Measurements from ENCODE around the gene LRSAM1.

LRSAM1 gene

DNA sequence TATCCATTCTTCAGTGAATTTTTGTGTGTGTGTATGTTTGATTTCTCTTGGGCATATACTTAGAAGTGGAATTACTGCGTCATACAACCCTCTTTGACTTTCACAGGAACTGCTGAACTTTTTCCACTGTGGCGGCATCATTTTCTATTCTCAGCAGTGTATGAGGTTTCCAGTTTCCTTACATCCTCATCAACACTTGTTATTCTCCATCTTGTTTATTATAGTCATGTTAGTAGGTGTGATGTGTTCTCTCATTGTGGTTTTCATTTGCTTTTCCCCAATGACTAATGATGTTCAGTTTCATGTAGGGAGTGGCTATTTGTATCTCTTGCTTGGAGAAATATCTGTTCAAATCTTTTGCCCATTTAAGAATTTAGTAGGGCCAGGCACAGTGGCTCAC is 24.6 kb upstream of the LRSAM1 start:
- DNase-seq (ENCODE audit: low read depth in 2 of 2), result peak in 1 of 2 donors; percentile 40

DNA sequence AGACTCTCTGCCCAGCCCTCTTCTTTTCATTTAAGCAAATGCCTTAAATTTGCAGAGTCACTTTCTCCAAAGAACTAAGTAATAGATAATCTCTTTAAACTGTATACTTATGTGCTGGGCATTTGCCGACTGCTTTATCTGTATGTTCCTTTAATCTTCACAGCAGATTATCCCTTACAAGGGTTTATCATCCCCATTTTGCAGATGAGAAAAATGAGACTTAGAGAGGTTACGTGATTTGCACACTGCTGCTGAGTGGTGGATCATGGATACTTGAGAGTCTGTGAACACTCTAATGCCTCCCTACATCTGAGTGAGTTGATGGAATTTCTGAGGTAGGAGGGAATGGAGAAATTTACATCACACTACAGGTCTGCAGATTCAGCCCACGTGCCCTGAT is 23.0 kb upstream of the LRSAM1 start:
- DNase-seq (ENCODE audit: low read depth in 2 of 2), result no peak

DNA sequence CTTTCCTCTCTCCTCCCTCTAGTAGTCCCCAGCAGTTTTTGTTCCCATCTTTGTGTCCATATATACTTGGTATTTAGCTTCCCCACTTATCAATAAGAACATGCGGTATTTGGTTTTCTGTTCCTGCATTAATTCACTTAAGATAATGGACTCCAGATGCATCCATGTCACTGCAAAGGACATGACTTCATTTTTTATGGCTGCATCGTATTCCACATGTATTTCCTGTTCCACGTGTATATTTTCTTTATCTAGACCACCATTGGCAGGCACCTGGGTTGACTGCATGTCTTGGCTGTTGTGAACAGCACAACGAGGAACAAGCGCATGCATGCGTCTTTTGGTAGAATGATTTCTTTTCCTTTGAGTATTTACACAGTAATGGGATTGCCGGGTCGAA is 20.9 kb upstream of the LRSAM1 start:
- DNase-seq (ENCODE audit: low read depth in 2 of 2), result no peak

DNA sequence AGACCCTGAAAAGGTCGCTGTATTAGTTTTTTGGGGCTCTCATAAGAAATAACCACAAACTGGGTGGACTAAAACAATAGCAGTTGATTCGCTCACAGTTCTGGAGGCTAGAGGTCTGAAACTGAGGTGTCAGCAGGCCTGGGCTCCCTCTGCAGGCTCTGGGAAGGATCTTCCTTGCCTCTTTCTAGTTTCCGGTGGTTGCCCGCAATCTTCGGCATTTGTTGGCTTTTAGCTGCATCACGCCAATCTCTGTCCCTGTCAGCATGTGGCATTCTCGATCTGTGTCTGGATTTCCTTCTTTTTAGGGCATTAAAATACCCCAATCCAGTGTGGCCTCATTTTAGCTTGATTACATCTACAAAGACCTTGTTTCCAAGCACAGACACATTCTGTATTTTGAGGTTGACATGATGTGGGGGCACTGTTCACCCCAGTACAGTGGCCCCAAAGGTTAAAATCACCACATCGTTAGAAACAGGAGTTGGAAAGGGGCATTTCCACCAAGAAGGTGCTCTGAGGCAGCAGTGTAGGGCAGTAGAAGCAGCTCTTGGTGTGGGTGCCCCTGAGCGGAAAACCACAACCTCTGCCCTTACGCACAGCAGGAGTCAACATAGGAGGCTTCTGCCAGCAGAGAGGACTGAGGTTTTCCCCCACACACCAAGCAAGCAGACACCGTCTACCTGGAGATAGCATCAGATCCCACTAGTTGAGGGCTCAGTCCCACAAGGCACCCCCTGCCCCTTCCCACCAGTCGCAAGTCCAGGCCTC is 13.6 kb upstream of the LRSAM1 start:
- DNase-seq (ENCODE audit: low read depth in 2 of 2), result no peak

DNA sequence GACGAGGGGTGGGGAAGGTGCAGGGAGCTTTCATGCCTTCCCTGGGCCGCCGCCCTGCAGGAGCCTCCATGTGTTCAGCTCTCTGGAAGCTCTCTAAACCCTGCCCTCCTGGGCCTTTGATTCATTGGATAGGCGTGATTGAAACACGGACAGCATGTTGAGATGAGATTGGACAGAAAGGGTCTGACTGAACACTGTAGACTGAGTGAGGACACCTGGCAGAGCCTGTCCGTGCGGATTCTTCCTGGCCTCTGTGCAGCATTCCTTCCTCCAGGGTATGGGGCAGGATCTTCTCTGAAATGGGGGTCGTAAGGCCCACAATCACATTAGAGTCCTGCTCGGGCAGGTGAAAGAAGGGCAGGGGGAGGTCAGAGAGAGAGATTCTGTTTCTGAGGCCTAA is 12.9 kb upstream of the LRSAM1 start:
- DNase-seq (ENCODE audit: low read depth in 2 of 2), result no peak

DNA sequence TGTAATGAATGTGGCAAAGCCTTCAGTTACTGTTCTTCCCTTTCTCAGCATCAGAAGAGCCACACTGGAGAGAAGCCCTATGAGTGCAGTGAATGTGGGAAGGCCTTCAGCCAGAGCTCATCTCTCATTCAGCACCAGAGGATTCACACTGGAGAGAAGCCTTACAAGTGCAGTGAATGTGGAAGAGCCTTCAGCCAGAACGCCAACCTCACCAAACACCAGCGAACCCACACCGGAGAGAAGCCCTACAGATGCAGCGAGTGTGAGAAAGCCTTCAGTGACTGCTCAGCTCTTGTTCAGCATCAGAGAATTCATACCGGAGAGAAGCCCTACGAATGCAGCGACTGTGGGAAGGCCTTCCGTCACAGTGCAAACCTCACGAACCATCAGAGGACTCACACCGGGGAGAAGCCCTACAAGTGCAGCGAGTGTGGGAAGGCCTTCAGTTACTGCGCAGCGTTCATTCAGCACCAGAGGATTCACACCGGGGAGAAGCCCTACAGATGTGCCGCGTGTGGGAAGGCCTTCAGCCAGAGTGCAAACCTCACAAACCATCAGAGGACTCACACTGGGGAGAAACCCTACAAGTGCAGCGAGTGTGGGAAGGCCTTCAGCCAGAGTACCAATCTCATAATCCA is 6.9 kb upstream of the LRSAM1 start:
- no peak for DNase-seq (ENCODE audit: low read depth in 2 of 2)

DNA sequence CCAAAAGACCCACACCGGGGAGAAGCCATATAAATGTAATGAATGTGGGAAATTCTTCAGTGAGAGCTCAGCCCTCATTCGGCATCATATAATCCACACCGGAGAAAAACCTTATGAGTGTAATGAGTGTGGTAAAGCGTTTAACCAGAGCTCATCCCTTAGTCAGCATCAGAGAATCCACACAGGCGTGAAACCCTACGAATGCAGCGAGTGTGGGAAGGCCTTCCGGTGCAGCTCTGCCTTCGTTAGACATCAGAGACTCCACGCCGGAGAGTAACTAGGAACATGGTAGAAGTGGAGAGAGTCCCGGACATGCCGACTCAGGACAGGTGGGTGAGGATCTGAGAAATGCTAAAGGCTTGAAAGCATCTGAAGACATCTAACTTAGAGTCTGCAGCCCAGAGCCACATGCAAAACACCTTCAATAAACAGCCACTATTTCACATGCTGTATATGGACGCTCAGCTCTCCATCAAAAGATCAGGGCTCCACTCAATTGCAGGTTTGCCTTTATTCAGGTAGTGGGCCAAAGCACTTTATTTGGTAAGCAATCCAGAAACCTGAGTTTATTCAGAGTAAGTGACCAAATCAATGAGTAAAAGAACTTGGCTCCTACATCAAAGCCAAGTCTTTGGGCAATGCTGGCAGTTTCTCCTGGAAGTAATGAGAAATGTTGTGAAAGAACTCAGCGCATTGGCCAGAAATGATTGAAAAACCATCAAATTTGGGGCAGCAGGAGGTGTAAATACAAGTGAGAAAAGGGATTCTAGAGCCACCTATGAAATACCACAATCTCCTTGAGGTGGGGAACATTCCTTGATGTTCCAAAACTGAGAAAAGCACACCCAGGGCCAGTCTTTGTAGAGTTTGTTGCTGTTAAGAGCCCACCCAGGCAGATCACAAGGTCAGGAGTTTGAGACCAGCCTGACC is 6.1 kb upstream of the LRSAM1 start:
- DNase-seq (ENCODE audit: low read depth in 2 of 2), result no peak

DNA sequence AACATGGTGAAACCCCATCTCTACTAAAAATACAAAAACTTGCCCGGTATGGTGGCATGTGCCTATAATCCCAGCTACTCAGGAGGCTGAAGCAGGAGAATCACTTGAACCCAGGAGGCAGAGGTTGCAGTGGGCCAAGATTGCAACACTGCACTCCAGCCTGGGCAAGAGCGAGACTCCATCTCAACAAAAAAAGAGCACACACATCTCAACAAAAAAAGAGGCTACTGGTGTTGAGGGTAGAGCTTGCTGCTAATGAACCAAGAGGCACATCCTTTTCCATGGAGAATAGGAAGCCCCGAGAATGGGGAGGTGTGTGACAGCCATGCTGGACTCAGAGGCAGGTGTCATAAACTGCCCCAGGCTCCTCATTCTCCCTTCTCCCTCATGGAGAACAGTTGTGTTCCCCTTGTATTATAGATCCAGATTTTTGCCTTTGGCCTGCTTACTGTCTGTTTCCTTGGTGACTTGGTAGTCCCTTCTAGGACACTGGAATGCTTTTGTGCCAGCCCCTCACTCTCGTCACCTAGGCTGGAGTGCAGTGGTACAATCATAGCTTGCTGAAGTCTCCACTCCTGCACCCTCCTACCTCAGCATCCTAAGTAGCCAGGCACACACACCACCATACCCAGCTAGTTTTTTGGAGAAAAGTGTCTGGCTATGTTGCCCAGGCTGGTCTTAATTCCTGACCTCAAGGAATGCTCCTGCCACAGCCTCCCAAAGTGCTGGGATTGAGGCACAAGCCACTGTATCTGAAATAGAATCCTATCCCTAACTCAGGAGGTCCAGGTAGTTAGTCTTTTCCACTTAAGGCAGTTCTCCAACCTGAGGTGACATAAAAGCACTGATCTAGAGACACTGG is 5.2 kb upstream of the LRSAM1 start:
- no peak for DNase-seq (ENCODE audit: low read depth in 2 of 2)

DNA sequence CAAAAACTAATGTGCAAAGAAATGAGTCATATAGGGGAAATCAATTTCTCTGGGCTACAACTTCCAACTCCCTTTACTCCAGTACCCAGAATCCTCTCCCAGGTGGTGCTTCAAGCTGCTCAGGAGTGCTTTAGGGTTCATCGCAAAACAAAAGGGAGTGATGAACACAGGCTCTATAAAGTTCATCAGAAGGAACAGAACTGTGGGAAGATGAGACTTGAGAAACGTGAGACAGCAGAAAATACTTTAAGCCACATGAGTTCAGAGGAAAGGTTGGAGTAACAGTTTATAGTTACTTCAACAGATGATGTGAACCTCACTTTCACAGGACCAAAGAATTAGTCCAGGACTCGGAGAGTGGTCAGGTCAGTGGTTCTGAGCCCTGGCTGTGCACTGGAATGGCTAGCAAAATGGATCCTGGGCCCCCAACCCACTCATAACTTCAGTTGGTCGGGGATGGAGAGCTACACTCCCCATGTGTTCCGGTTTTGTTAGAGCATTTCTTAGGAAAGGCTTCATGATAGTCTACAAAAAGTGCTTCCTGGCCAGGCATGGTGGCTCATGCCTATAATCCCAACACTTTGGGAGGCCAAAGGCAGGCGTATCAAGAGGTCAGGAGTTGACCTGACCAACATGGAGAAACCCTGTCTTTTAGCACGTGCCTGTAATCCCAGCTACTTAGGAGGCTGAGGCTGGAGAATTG is 4.4 kb upstream of the LRSAM1 start:
- no peak for DNase-seq (ENCODE audit: low read depth in 2 of 2)

DNA sequence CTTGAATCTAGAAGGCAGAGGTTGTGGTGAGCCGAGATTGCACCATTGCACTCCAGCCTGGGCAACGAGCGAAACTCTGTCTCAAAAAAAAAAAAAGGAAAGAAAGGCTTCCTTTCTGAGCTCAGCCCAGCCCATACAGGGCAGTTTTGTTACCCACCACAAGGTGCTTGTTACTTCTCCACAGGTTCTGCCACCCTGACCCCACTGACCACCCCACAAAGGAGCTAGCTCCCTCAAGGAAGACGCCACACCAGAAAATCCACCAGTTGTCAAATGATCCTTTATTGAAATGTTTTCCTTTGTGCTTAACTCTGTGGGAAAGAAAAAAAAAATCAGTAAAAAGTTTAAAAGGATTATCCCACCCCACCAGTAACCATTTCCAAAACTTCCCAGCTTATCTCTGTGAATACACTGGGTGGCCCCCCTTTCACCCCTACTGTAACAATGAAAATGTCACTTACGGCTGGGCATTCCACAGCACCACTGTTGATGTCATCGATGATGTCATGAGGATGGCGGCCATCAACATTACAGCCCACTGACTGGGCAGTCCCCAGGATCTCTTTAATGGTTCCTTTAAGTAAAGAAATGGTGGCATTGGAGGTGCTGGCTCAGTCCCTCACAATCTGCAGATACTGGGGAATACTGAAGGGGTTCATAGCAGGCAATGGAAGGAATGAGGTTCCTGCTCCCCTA is 3.7 kb upstream of the LRSAM1 start:
- no peak for DNase-seq (ENCODE audit: low read depth in 2 of 2)

DNA sequence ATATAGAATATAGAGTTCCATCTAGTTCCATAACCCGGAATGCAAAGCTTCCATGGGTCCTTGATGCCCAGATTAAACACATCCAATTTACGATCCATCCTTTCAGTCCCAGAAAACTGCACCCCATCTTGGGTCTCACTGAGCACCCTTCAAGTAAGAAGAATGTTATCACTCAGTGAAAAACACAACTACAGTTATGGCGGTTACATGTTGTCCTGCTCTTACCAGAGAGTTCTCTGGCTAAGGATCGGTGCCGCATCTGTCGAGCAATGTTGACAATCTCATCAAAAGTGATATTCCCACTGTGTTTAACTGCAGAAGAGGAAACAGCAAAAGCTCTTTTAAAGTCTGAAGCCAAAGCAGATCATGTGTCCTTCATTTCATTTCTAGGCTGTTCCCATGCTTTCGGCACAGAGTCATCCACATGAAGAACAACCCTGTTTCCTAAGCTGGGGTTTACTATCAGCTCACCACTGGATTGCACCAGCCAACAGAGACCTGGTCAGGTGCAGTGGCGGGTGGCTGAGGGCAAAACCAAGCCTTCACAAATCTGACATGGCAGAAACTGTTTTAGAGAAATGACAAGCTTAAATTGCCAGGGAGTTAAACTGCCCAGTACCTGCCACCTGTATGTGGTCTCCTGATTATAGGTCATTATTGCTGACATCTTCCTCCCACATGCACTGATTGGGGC is 3.1 kb upstream of the LRSAM1 start:
- DNase-seq (ENCODE audit: low read depth in 2 of 2), result no peak

DNA sequence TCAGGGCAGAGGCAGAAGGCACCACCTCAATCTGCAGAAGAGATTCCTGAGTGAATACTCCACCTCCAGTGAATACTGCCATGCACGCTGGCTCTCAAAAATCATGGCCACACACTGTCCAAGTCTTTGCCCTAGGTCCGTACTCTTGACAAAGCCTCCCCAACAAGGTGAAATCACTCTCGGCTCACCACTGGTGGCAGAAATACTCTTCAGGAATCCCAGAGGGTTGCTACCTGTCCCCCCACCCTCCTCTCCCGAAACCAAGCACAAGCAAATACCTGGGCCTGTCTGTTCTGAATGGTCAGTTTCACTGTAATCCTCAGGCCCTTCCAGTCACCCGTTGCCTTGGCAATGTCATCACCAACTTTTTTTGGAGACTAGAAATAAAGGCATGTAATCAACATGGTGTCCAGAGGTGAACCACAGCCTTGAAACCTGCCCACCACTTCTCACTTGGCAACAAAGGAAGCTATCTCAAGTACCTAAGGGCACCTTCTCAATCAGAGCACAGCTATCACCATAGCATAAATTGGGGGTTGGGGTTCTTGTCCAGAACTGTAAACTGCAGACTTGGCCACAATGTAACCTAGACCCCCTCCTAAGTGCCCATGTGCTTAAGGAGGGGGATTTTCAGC is 1.9 kb upstream of the LRSAM1 start:
- no peak for DNase-seq (ENCODE audit: low read depth in 2 of 2)

DNA sequence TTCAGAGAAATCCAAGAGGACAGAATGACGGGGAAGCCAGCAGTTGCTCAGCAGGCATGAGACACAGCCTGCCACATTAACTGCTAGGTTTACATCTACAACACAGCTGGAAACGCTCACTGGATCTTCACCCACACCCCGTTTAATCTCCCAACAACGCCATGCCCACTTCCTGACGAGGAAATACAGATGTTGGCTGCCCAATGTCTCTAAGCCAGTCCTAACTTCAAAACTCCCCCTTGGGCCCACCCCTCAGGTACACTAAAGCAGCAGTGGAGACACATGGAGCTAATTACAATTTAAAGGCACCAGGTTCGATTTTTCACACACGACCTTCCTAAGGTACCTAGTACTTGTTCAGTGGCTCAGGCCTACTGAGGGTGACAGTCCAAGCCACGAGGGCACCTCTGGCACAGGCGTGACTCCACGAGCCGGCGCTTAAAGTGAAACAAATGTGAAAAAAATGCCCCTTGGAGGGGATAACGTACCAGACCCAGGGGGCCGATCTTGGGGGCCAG is 1.0 kb upstream of the LRSAM1 start:
- no peak for DNase-seq (ENCODE audit: low read depth in 2 of 2)

DNA sequence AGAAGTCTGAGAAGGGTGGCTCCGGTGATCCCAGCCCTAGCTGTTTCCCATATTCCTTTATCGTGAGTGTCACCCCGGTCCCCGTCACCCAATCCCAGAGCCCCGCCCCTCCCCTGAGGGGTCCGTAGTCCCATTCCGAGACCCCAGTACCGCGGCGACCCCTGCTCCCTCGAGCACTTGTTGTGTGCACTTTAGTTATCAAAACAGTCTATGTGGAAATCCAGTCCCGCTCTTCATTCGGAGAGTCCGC is 223 bp downstream of the LRSAM1 start:
- DNase-seq (ENCODE audit: low read depth in 2 of 2), result no peak

DNA sequence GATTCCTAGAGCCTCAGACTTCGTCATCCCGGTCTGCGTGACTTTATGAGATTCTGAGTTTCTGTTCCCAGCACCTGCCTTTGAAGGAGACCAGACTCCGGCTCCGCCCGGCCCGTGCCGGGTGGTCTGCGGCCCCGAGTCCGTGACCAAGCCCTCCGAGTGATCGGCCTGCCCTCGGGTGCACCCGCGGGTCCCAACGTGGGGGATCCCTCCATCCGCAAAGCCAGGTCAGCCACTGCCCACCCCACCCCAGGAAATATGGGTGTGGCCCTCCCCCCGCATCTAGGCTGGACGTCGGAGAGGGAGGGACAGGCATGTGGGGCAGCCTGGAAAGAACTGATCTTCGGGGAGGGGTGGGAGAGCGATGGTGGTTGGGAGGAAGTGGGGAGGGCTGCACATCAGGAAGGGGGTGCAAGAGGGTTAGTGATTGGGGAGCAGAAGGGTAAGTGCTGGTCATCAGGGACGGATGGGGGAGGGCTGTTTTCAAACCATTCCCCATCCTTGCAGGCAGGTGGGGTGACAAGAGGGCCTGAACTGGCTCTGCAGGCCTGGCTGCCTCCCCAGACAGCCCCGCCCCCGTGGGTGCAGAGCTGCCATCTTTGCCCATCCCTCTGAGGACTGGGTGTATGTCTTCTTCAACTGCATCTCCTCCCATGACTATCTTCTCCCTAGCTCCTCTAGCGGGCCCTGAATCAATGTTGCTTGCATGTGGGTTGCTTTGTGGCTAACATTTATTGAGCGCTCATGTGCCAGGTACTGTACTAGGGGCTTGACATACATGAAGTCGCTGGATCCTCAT is 747 bp downstream of the LRSAM1 start:
- DNase-seq (ENCODE audit: low read depth in 2 of 2), result no peak

DNA sequence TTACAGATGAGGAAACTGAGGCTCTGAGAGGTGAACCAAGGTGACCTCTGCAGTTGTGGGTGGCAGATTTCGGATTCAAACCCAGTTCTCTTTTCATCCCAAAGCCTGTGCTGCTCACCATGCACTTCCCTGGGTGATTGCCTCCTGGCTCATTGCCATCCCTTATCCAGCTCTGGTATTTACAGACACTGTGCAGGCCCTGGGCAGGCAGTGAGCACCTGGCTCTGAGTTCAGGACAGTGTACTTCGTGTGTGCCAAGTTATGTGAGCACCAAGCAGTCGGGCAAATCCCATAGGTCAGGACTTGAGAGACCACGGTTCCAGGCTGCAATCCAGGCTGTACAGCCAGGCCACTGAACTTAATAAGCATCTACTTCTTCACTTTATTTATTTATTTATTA is 1.4 kb downstream of the LRSAM1 start:
- DNase-seq (ENCODE audit: low read depth in 2 of 2), result no peak

DNA sequence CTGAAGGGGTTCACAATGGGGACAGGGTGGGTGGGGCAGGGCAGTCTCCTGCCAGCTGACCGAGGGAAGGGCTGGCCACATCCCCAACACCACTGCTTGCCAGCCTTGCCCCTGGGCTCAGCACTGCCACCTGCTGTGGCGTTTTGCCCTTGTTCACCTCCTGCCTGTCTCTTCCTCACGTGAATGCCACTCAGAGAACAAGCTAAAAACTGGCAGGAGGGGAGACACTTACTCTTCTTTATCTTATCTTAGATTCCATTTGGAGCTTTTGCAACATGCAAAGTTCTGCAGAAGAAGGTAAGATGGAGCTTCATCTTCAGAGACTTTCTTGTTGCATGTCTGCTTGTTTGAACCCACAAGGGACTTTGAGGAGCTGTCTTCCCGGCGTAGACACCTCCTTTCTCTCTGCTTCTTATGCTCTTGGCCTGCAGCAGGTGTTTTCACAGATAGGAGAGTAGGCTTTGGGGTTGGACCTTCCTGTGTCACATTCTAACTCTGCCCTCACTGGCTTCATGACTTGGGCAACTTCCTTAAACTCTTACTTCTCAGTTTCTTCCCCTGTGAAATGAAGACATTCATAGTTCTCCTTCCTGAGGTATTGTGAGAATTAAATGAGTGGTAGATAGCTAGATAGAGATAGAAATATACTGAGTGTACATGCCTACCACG is 4.1 kb downstream of the LRSAM1 start:
- no peak for DNase-seq (ENCODE audit: low read depth in 2 of 2)
